Thoracic aorta (tissue), 2 donors: ENCODE data around the gene NXPH1. TPM values are rescaled to one million over a fixed set of nuclear protein-coding genes. Genes with fewer than 3 reads are reported as not detected.

Experiments used
- ATAC-seq: fragments of 150-250 bp; one replicate; pipeline ENCODE4 v1.8.0; 2017; ENCODE audit warnings: low read depth; ENCODE audit not compliant: insufficient number of reproducible peaks, low FRiP score
- DNase-seq: peaks from one replicate; pipeline ENCODE4 v3.0.0-alpha.2; 2020; ENCODE audit warnings: low spot score
- H3K27ac ChIP-seq, 2 donors: fragments of 200-600 bp; sonication (generic); 1 replicate in 1 of 2; 2 replicates in 1 of 2; pipeline ENCODE4 v1.5.1; 2016; ENCODE audit warnings: mild to moderate bottlenecking in 2 of 2, moderate library complexity in 2 of 2
- H3K27me3 ChIP-seq: fragments of 200-600 bp; sonication (generic); replicated peaks from 2 replicates; pipeline ENCODE4 v1.6.0; 2016; ENCODE audit warnings: mild to moderate bottlenecking; ENCODE audit not compliant: insufficient read depth
- H3K36me3 ChIP-seq: fragments of 200-600 bp; sonication (generic); one replicate; pipeline ENCODE4 v1.5.1; 2016
- H3K4me1 ChIP-seq, 2 donors: fragments of 200-600 bp; sonication (generic); 1 replicate in 1 of 2; 2 replicates in 1 of 2; pipeline versions ENCODE4 v1.5.1 to v1.6.0; 2016; ENCODE audit warnings: low read depth in 2 of 2, mild to moderate bottlenecking in 1 of 2; ENCODE audit not compliant: control insufficient read depth in 1 of 2
- H3K4me3 ChIP-seq: fragments of 200-600 bp; sonication (generic); 2 replicates; pipeline ENCODE4 v1.5.1; 2016; ENCODE audit warnings: mild to moderate bottlenecking
- H3K9me3 ChIP-seq: fragments of 200-600 bp; sonication (generic); 2 replicates; pipeline ENCODE4 v1.5.1; 2016
- CTCF ChIP-seq: fragments of 200-600 bp; sonication (generic); IDR thresholded peaks from one replicate; pipeline ENCODE4 v1.5.1; 2019; ENCODE audit warnings: antibody characterized with exemption
- total RNA-seq, 2 donors: library from RNA; depleted of rRNA; stranded (reverse); fragments of >200 nt; gene quantifications; one replicate each; pipeline versions ENCODE4 v1.1.0 to v1.2.3, GENCODE V29; 2016

NXPH1 gene
- total RNA-seq, 2 donors from 2014 or later, result not detected

DNA sequence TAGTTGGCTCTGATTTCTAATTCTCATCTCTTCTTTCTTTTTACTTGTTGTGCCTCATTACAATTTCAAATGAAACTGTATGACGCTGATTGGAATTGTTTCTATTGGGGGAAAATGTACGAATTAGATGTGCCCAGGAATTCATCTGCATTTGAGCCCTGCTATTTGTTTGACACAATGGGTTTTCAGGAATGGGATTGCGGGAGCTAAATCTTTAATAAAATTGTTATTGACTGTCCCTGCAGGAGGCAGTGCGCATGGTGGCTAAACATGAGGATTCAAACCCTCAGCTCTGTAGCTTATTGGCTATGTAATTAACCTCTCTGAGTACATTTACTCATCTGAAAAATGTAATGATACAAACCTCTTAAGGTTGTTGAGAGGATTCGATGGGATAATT is 181.6 kb downstream of the NXPH1 start:
- H3K27me3 ChIP-seq, result no peaks in the 10 kb centered on the region
- H3K9me3 ChIP-seq, result no peaks in the 10 kb centered on the region
- no peak overlapping the region for H3K27ac ChIP-seq
- no peak for TF ChIP-seq CTCF
- H3K36me3 ChIP-seq, result no peaks in the 10 kb centered on the region
- H3K4me1 ChIP-seq, result no peaks in the 10 kb centered on the region
- DNase-seq, result no peak
- no peak overlapping the region for H3K4me3 ChIP-seq
- no peak for ATAC-seq

DNA sequence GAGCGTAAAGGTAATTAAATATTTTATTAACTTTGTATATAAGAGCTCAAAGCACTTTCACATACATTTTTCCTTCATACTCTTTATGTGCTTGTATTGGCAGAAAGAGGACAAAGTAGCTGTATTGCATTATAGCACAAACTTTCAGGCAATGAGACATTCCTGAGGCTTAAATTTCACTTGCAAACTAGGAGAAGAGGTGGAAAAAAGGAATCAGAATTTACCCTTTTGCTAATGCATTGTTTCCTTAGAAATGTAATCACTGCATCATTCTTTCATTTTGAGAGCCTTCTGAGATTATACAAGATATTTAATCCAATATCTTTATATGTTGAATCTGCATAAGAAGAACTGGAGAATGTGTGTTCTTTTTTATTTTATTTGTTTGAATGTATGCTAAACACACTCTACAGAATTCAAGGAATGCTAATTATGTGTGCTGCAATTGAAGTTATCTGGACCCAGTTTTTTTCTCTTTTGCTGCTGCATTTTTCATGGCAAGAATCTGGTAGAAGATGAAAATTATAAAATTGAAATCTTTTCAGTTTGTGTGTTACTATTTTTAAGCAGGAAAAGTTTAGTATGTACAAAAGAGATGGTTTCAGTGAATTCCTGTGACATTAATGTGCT is 185.1 kb downstream of the NXPH1 start:
- Histone ChIP-seq H3K4me1 (no peaks in the 10 kb centered on the region), H3K9me3 (no peaks in the 10 kb centered on the region), H3K4me3 (no peak overlapping the region), H3K27me3 (no peaks in the 10 kb centered on the region), H3K36me3 (no peaks in the 10 kb centered on the region), H3K27ac (no peak overlapping the region)
- TF ChIP-seq CTCF, result no peak
- DNase-seq (no peak), ATAC-seq (no peak)

DNA sequence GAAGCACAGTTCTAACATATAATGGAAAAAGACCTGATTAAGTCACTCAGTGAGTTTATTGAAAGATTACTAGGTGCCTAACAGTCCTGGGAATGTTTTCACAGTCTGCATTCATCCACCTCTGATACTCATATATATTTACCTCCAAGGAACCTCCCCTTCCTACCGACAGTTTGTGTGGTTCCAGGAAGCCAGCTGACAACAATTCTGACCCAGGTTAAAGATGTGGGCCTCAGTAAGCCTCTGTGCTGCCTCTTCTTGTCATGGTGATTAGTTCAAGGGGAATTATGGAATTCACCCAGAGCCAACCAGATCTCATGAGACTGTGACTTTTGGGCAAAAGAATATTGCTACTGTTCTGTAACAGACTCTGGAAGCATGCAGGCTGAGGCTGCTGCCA is 186.8 kb downstream of the NXPH1 start:
- no peaks in the 10 kb centered on the region for H3K27me3 ChIP-seq
- TF ChIP-seq CTCF, result no peak
- ATAC-seq (no peak), DNase-seq (no peak)
- H3K9me3 ChIP-seq, result no peaks in the 10 kb centered on the region
- no peak overlapping the region for H3K4me3 ChIP-seq
- no peaks in the 10 kb centered on the region for H3K36me3 ChIP-seq
- no peak overlapping the region for H3K27ac ChIP-seq
- no peaks in the 10 kb centered on the region for H3K4me1 ChIP-seq

GRCh38 chr7:8625612-8626011 is 192.2 kb downstream of the NXPH1 start:
- DNase-seq, result no peak
- Histone ChIP-seq H3K27ac (no peak overlapping the region), H3K4me1 (no peaks in the 10 kb centered on the region), H3K27me3 (no peaks in the 10 kb centered on the region), H3K4me3 (no peak overlapping the region), H3K9me3 (no peaks in the 10 kb centered on the region), H3K36me3 (no peaks in the 10 kb centered on the region)
- TF ChIP-seq CTCF, result no peak
- no peak for ATAC-seq

- ATAC-seq (no peak), DNase-seq (no peak)
- no peaks in the 10 kb centered on the region for H3K36me3 ChIP-seq
- TF ChIP-seq CTCF, result no peak
- no peaks in the 10 kb centered on the region for H3K9me3 ChIP-seq
- no peaks in the 10 kb centered on the region for H3K27me3 ChIP-seq
- H3K27ac ChIP-seq, result no peak overlapping the region
- H3K4me1 ChIP-seq, result no peaks in the 10 kb centered on the region
- H3K4me3 ChIP-seq, result no peak overlapping the region
These were observed 193.9 kb downstream of the NXPH1 start for GRCh38 chr7:8627325-8627724.
